HepG2 (cell line): ENCODE results near the gene EPB41L1. TPM values are rescaled to one million over a fixed set of nuclear protein-coding genes. Genes with fewer than 3 reads are reported as not detected.
A peak's percentile ranks its signal among the peaks of the same experiment; 100 is the strongest.

Experiments used
- AGO1 ChIP-seq: fragments of 200-400 bp; formaldehyde crosslinking; IDR thresholded peaks from 2 replicates; pipeline ENCODE4 v1.6.1; 2017; ENCODE audit warnings: mild to moderate bottlenecking, low read depth, low read length, moderate library complexity; ENCODE audit not compliant: poor library complexity, severe bottlenecking
- ATF4 ChIP-seq, 2 experiments: fragments of 450-650 bp in 1 of 2; sonication (generic) in 1 of 2; formaldehyde crosslinking; IDR thresholded peaks; 2 replicates each; pipeline versions ENCODE4 v1.5.0 to v1.8.0; 2020 to 2022; ENCODE audit warnings: mild to moderate bottlenecking in 1 of 2, missing genetic modification reagents in 1 of 2
- CCDC6 ChIP-seq: sonication (generic); formaldehyde crosslinking; IDR thresholded peaks from 2 replicates; pipeline ENCODE4 v1.8.1; 2022; ENCODE audit warnings: mild to moderate bottlenecking, missing genetic modification reagents, moderate library complexity
- NR2F6 ChIP-seq, 2 experiments: IDR thresholded peaks; 2 replicates each; pipeline ENCODE4 v1.6.1; 2016; ENCODE audit warnings: antibody characterized with exemption in 1 of 2, mild to moderate bottlenecking in 1 of 2
- NRL ChIP-seq: sonication (generic); formaldehyde crosslinking; IDR thresholded peaks from 2 replicates; pipeline ENCODE4 v1.5.0; 2020; ENCODE audit warnings: missing genetic modification reagents, mild to moderate bottlenecking, moderate library complexity, borderline replicate concordance
- PHF21A ChIP-seq: sonication (generic); formaldehyde crosslinking; IDR thresholded peaks from 2 replicates; pipeline ENCODE4 v1.5.0; 2020; ENCODE audit warnings: mild to moderate bottlenecking, missing genetic modification reagents
- SMAD1 ChIP-seq: sonication (generic); formaldehyde crosslinking; IDR thresholded peaks from 2 replicates; pipeline ENCODE4 v1.4.0; 2020; ENCODE audit warnings: missing genetic modification reagents, low read depth, mild to moderate bottlenecking, borderline replicate concordance
- SNAPC4 ChIP-seq: sonication (generic); formaldehyde crosslinking; IDR thresholded peaks from 2 replicates; pipeline ENCODE4 v1.4.0; 2020; ENCODE audit warnings: mild to moderate bottlenecking, missing genetic modification reagents
- ZBTB10 ChIP-seq: sonication (generic); formaldehyde crosslinking; IDR thresholded peaks from 2 replicates; pipeline ENCODE4 v1.4.0; 2020; ENCODE audit warnings: missing genetic modification reagents, borderline replicate concordance
- ZFP90 ChIP-seq: sonication (generic); formaldehyde crosslinking; IDR thresholded peaks from 2 replicates; pipeline ENCODE4 v1.8.0; 2022; ENCODE audit warnings: missing genetic modification reagents, mild to moderate bottlenecking, inconsistent platforms, borderline replicate concordance
- ZNF12 ChIP-seq: sonication (generic); formaldehyde crosslinking; IDR thresholded peaks from 2 replicates; pipeline ENCODE4 v1.5.0; 2020; ENCODE audit warnings: missing genetic modification reagents
- ZNF234 ChIP-seq: sonication (generic); formaldehyde crosslinking; conservative IDR thresholded peaks from 2 replicates; pipeline ENCODE4 v1.5.1; 2020; ENCODE audit warnings: mild to moderate bottlenecking, missing genetic modification reagents
- ZNF276 ChIP-seq: sonication (generic); formaldehyde crosslinking; IDR thresholded peaks from 2 replicates; pipeline ENCODE4 v1.4.0; 2020; ENCODE audit warnings: mild to moderate bottlenecking, low read depth, missing genetic modification reagents
- ZNF383 ChIP-seq: sonication (generic); formaldehyde crosslinking; IDR thresholded peaks from 2 replicates; pipeline ENCODE4 v1.4.0; 2020; ENCODE audit warnings: missing genetic modification reagents, mild to moderate bottlenecking, borderline replicate concordance
- ZNF431 ChIP-seq: sonication (generic); formaldehyde crosslinking; IDR thresholded peaks from 2 replicates; pipeline ENCODE4 v1.9.0; 2022; ENCODE audit warnings: missing genetic modification reagents, low read depth, mild to moderate bottlenecking, borderline replicate concordance
- ZNF484 ChIP-seq: sonication (generic); formaldehyde crosslinking; IDR thresholded peaks from 2 replicates; pipeline ENCODE4 v1.5.1; 2020; ENCODE audit warnings: mild to moderate bottlenecking, low read depth, missing genetic modification reagents, borderline replicate concordance
- polyA plus RNA-seq, 8 experiments: library from polyadenylated mRNA; depleted of rRNA in 3 of 8; stranded (reverse) in 7 of 8; unstranded in 1 of 8; fragments of >200 nt; fragmentation: Illumina TruSeq in 4 of 8; extraction: Trizol in 4 of 8; gene quantifications; 2 replicates each; pipeline versions ENCODE4 v1.2.1 to v1.2.3, GENCODE V29; 2011 to 2016; ENCODE audit warnings: low read depth in 4 of 8, missing spikeins in 1 of 8, mixed read lengths in 1 of 8; ENCODE audit not compliant: insufficient read depth in 1 of 8
- total RNA-seq, 5 experiments: library from RNA; depleted of rRNA; stranded (reverse); fragments of >200 nt; fragmentation: Illumina TruSeq; extraction: Trizol; gene quantifications; 2 replicates each; pipeline ENCODE4 v1.2.3, GENCODE V29; 2016; ENCODE audit warnings: low read depth in 1 of 5

EPB41L1 gene
- total and polyA plus RNA-seq, 2 of the 13 experiments (the other 11 are each of a cell fraction or from before 2014, with no cell fraction given), result 16.7 to 39.0 TPM

- TF ChIP-seq SNAPC4 (CRISPR knock-in tag) (0 out of 2 replicates have a peak, but pooled peaks have one; percentile 4), ZNF234 (0 out of 2 replicates have a peak, but pooled peaks have one; percentile 53), ZBTB10 (no peak), ZFP90 (CRISPR knock-in tag) (peak; percentile 11), ZNF276 (no peak; the same call in 1 of the 2 replicates), SMAD1 (CRISPR knock-in tag) (0 out of 2 replicates have a peak, but pooled peaks have one; percentile 50), NR2F6 (IDR thresholded peaks at IDR 0.05) (peak; percentile 95), NR2F6 (CRISPR knock-in tag; IDR thresholded peaks at IDR 0.05) (peak; percentile 99), AGO1 (no peak), ATF4 (CRISPR knock-in tag; IDR thresholded peaks at IDR 0.05) (peak in 1 of 2 experiments; percentile 92; a peak in 2 of 4 replicates), ZNF431 (CRISPR knock-in tag) (peak; percentile 82; the same call in 1 of the 2 replicates), ZNF484 (no peak), ZNF12 (CRISPR knock-in tag) (peak; percentile 54; the same call in 1 of the 2 replicates), CCDC6 (CRISPR knock-in tag) (0 out of 2 replicates have a peak, but pooled peaks have one; percentile 55), NRL (CRISPR knock-in tag) (peak; percentile 79; the same call in 1 of the 2 replicates), ZNF383 (CRISPR knock-in tag) (no peak), PHF21A (CRISPR knock-in tag) (peak; percentile 96)
Measured at GRCh38 chr20:36183155-36183944, 28.8 kb downstream of the EPB41L1 start (continued).
